GM23338 (cell line): ENCODE measurements around the gene RGPD8. TPM values are rescaled to one million over a fixed set of nuclear protein-coding genes. Genes with fewer than 3 reads are reported as not detected.

Source experiments
- ATAC-seq: fragments of 200-7000 bp; cut with Tn5 transposase; 3 replicates; pipeline ENCODE4 v1.9.1; 2020
- DNase-seq: peaks from one replicate; pipeline ENCODE4 v3.0.0-alpha.2; 2015; ENCODE audit warnings: low spot score
- H2AFZ ChIP-seq: fragments of 200-600 bp; sonication (generic); 2 replicates; pipeline ENCODE4 v1.8.0; 2016; ENCODE audit warnings: antibody characterized with exemption, mild to moderate bottlenecking, moderate library complexity
- H3F3A ChIP-seq: fragments of 200-600 bp; sonication (generic); replicated peaks from 2 replicates; pipeline ENCODE4 v1.8.0; 2017; ENCODE audit warnings: antibody characterized with exemption, mixed run types, low read depth
- H3K27ac ChIP-seq: fragments of 200-600 bp; sonication (generic); 2 replicates; pipeline ENCODE4 v1.6.1; 2016; ENCODE audit warnings: low read depth
- H3K27me3 ChIP-seq: fragments of 200-600 bp; sonication (generic); 2 replicates; pipeline ENCODE4 v1.8.0; 2016; ENCODE audit warnings: mild to moderate bottlenecking, mixed run types, moderate library complexity; ENCODE audit not compliant: insufficient read depth
- H3K36me3 ChIP-seq: fragments of 200-600 bp; sonication (generic); 2 replicates; pipeline ENCODE4 v1.8.0; 2016; ENCODE audit warnings: mild to moderate bottlenecking; ENCODE audit not compliant: insufficient read depth
- H3K4me1 ChIP-seq: fragments of 200-600 bp; sonication (generic); 2 replicates; pipeline ENCODE4 v1.8.0; 2016; ENCODE audit warnings: mild to moderate bottlenecking, moderate library complexity; ENCODE audit not compliant: insufficient read depth
- H3K4me2 ChIP-seq: fragments of 200-600 bp; sonication (generic); 2 replicates; pipeline ENCODE4 v1.7.1; 2017; ENCODE audit warnings: mixed run types
- H3K4me3 ChIP-seq: fragments of 200-600 bp; sonication (generic); 2 replicates; pipeline ENCODE4 v1.6.1; 2016; ENCODE audit warnings: mixed run types
- H3K79me2 ChIP-seq: fragments of 200-600 bp; sonication (generic); replicated peaks from 2 replicates; pipeline ENCODE4 v1.8.0; 2017; ENCODE audit warnings: mild to moderate bottlenecking; ENCODE audit not compliant: insufficient read depth
- H3K9me2 ChIP-seq: fragments of 200-600 bp; sonication (generic); 2 replicates; pipeline ENCODE4 v1.8.0; 2017; ENCODE audit not compliant: insufficient read depth
- H4K20me1 ChIP-seq: fragments of 200-600 bp; sonication (generic); replicated peaks from 2 replicates; pipeline ENCODE4 v1.8.0; 2017; ENCODE audit warnings: mild to moderate bottlenecking; ENCODE audit not compliant: insufficient read depth
- H3K27ac Mint-ChIP-seq: 2 replicates; pipeline ENCODE4 v1.8.0; 2020; ENCODE audit warnings: inconsistent platforms, mild to moderate bottlenecking, moderate library complexity, mixed read lengths
- H3K27me3 Mint-ChIP-seq: 3 replicates; pipeline ENCODE4 v1.8.0; 2022; ENCODE audit warnings: low read depth, mild to moderate bottlenecking, moderate library complexity, mixed read lengths, inconsistent platforms; ENCODE audit not compliant: insufficient read depth, poor library complexity
- H3K36me3 Mint-ChIP-seq: 3 replicates; pipeline ENCODE4 v1.8.0; 2021; ENCODE audit warnings: low read depth, mild to moderate bottlenecking, inconsistent platforms, moderate library complexity, mixed read lengths
- H3K4me1 Mint-ChIP-seq: 3 replicates; pipeline ENCODE4 v1.8.0; 2020; ENCODE audit warnings: mild to moderate bottlenecking, inconsistent platforms, mixed read lengths
- H3K4me3 Mint-ChIP-seq: 3 replicates; pipeline ENCODE4 v1.8.0; 2021; ENCODE audit warnings: moderate library complexity, mild to moderate bottlenecking, inconsistent platforms, mixed read lengths
- H3K9me3 Mint-ChIP-seq: 3 replicates; pipeline ENCODE4 v1.8.0; 2020; ENCODE audit warnings: moderate library complexity, mild to moderate bottlenecking, inconsistent platforms, mixed read lengths
- CREB1 ChIP-seq: fragments of 250-450 bp; sonication (Bioruptor Pico); IDR thresholded peaks from 2 replicates; pipeline ENCODE4 v1.5.0; 2020; ENCODE audit warnings: low read depth, mild to moderate bottlenecking, moderate library complexity
- JUNB ChIP-seq: IDR thresholded peaks from one replicate; pipeline ENCODE4 v1.6.1; 2016; ENCODE audit warnings: antibody characterized with exemption; ENCODE audit not compliant: unreplicated experiment
- POLR2AphosphoS5 ChIP-seq: IDR thresholded peaks from 2 replicates; pipeline ENCODE4 v1.6.1; 2016; ENCODE audit warnings: antibody characterized with exemption, low read depth
- STAT1 ChIP-seq: IDR thresholded peaks from one replicate; pipeline ENCODE4 v1.6.1; 2016; ENCODE audit warnings: antibody characterized with exemption; ENCODE audit not compliant: unreplicated experiment
- ZNF331 ChIP-seq: fragments of 250-450 bp; sonication (Bioruptor Pico); IDR thresholded peaks from 2 replicates; pipeline ENCODE4 v1.5.0; 2020; ENCODE audit warnings: low read depth, mild to moderate bottlenecking, moderate library complexity
- polyA plus RNA-seq: library from polyadenylated mRNA; unstranded; fragments of >200 nt; fragmentation: Nextera tagmentation; extraction: Ambion mirVana; gene quantifications from 2 replicates; pipeline ENCODE4 v1.2.1, GENCODE V29; 2016
- total RNA-seq: library from RNA; depleted of rRNA; stranded (reverse); fragments of >200 nt; shearing (Covaris generic); gene quantifications from 2 replicates; pipeline ENCODE4 v1.2.3, GENCODE V29; 2014
- TF ChIP-seq, protein P1 (sequence below): fragments of 250-450 bp; sonication (Bioruptor Pico); IDR thresholded peaks from 2 replicates; pipeline ENCODE4 v1.5.0; 2020; ENCODE audit warnings: mild to moderate bottlenecking, moderate library complexity
- TF ChIP-seq, protein P2 (sequence below): IDR thresholded peaks from 2 replicates; pipeline ENCODE4 v1.6.1; 2016; ENCODE audit warnings: antibody characterized with exemption

Gene RGPD8
- total and polyA plus RNA-seq, 2 experiments from 2014 or later = 1.1 to 8.6 TPM

DNA sequence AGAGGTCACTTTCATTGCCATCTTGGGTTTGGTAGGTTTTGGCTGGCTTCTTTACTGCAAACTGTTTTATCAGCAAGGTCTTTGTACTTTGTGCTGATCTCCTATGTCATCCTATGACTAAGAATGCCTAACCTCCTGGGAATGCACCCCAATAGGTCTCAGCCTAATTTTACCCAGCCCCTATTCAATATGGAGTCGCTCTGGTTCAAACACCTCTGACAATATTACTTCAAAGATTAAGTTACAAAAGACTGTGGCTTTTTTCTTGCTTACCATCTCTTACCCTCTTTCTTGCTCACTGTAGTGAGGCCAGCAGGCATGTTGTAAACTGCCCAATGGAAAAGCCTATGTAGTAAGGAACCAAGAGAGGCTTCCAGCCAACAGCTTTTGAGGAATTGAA, 17.9 kb upstream of the RGPD8 start (continued):
- TF ChIP-seq, protein P1, sequence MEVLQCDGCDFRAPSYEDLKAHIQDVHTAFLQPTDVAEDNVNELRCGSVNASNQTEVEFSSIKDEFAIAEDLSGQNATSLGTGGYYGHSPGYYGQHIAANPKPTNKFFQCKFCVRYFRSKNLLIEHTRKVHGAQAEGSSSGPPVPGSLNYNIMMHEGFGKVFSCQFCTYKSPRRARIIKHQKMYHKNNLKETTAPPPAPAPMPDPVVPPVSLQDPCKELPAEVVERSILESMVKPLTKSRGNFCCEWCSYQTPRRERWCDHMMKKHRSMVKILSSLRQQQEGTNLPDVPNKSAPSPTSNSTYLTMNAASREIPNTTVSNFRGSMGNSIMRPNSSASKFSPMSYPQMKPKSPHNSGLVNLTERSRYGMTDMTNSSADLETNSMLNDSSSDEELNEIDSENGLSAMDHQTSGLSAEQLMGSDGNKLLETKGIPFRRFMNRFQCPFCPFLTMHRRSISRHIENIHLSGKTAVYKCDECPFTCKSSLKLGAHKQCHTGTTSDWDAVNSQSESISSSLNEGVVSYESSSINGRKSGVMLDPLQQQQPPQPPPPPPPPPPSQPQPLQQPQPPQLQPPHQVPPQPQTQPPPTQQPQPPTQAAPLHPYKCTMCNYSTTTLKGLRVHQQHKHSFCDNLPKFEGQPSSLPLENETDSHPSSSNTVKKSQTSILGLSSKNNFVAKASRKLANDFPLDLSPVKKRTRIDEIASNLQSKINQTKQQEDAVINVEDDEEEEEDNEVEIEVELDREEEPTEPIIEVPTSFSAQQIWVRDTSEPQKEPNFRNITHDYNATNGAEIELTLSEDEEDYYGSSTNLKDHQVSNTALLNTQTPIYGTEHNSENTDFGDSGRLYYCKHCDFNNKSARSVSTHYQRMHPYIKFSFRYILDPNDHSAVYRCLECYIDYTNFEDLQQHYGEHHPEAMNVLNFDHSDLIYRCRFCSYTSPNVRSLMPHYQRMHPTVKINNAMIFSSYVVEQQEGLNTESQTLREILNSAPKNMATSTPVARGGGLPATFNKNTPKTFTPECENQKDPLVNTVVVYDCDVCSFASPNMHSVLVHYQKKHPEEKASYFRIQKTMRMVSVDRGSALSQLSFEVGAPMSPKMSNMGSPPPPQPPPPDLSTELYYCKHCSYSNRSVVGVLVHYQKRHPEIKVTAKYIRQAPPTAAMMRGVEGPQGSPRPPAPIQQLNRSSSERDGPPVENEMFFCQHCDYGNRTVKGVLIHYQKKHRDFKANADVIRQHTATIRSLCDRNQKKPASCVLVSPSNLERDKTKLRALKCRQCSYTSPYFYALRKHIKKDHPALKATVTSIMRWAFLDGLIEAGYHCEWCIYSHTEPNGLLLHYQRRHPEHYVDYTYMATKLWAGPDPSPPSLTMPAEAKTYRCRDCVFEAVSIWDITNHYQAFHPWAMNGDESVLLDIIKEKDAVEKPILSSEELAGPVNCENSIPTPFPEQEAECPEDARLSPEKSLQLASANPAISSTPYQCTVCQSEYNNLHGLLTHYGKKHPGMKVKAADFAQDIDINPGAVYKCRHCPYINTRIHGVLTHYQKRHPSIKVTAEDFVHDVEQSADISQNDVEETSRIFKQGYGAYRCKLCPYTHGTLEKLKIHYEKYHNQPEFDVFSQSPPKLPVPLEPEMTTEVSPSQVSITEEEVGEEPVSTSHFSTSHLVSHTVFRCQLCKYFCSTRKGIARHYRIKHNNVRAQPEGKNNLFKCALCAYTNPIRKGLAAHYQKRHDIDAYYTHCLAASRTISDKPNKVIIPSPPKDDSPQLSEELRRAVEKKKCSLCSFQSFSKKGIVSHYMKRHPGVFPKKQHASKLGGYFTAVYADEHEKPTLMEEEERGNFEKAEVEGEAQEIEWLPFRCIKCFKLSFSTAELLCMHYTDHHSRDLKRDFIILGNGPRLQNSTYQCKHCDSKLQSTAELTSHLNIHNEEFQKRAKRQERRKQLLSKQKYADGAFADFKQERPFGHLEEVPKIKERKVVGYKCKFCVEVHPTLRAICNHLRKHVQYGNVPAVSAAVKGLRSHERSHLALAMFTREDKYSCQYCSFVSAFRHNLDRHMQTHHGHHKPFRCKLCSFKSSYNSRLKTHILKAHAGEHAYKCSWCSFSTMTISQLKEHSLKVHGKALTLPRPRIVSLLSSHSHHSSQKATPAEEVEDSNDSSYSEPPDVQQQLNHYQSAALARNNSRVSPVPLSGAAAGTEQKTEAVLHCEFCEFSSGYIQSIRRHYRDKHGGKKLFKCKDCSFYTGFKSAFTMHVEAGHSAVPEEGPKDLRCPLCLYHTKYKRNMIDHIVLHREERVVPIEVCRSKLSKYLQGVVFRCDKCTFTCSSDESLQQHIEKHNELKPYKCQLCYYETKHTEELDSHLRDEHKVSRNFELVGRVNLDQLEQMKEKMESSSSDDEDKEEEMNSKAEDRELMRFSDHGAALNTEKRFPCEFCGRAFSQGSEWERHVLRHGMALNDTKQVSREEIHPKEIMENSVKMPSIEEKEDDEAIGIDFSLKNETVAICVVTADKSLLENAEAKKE (CRISPR knock-in tag) = no peak
- TF ChIP-seq CREB1 (CRISPR knock-in tag) (no peak), STAT1 (no peak), ZNF331 (no peak)

DNA sequence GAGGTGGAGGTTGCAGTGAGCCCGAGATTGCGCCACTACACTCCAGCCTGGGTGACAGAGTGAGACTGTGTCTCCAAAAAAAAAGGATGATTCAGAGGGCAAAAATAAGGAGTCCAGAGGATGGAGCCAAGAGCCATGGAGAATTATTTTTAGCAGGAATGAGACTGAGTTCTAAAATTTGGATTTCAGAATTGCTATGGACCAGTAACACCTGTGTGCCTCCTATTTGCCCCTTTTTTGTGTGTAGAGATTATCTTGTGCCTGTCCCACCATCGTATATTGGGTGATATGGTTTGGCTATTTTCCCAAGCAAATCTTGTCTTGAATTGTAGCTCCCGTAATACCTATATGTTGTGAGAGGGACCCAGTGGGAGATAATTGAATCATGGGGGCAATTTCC, 16.4 kb upstream of the RGPD8 start:
- no peak for TF ChIP-seq CREB1 (CRISPR knock-in tag)
- TF ChIP-seq JUNB = no peak
- TF ChIP-seq POLR2AphosphoS5 = no peak
- TF ChIP-seq, protein P2, sequence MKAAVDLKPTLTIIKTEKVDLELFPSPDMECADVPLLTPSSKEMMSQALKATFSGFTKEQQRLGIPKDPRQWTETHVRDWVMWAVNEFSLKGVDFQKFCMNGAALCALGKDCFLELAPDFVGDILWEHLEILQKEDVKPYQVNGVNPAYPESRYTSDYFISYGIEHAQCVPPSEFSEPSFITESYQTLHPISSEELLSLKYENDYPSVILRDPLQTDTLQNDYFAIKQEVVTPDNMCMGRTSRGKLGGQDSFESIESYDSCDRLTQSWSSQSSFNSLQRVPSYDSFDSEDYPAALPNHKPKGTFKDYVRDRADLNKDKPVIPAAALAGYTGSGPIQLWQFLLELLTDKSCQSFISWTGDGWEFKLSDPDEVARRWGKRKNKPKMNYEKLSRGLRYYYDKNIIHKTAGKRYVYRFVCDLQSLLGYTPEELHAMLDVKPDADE = no peak
- TF ChIP-seq, protein P1 (CRISPR knock-in tag) = no peak
- no peak for TF ChIP-seq ZNF331
- Histone ChIP-seq H3K79me2 (no peaks in the 10 kb centered on the region), H3F3A (no peaks in the 10 kb centered on the region), H4K20me1 (no peaks in the 10 kb centered on the region), H3K36me3 (no peaks in the 10 kb centered on the region), H3K27ac (no peak overlapping the region), H3K4me3 (no peak overlapping the region), H3K27me3 (no peaks in the 10 kb centered on the region), H3K4me2 (no peak overlapping the region), H2AFZ (no peak overlapping the region), H3K9me2 (no peaks in the 10 kb centered on the region), H3K4me1 (no peaks in the 10 kb centered on the region)
- Mint-ChIP-seq H3K9me3 (no peaks in the 10 kb centered on the region), H3K27me3 (peaks cover 4% of the 10 kb centered on the region), H3K36me3 (no peaks in the 10 kb centered on the region), H3K4me3 (no peak overlapping the region), H3K27ac (no peak overlapping the region), H3K4me1 (no peaks in the 10 kb centered on the region)
- no peak for DNase-seq
- no peak for ATAC-seq
